HCT116 (cell line): Measurements from ENCODE around the gene FNIP2. TPM values are rescaled to one million over a fixed set of nuclear protein-coding genes. Genes with fewer than 3 reads are reported as not detected.

Experiments used
- ATAC-seq: fragments of 200-7000 bp; cut with Tn5 transposase; 2 replicates; pipeline ENCODE4 v1.9.1; 2020; ENCODE audit warnings: mild to moderate bottlenecking, moderate library complexity
- BruUV-seq: library from RNA; stranded (reverse); fragments of 400-500 nt; replicated peaks from 2 replicates; lab custom pipeline; 2021; lab: Mats Ljungman, UMichigan
- CTCF ChIA-PET: fragments of 300-600 bp; sonication (Branson Sonifier 250); formaldehyde crosslinking; loops from one replicate; lab custom pipeline; 2021; ENCODE audit warnings: antibody characterized with exemption; lab: Charles Lee
- POLR2A ChIA-PET: fragments of 300-600, 350-600 bp; sonication (Branson Sonifier 250); formaldehyde crosslinking; loops from one replicate; lab custom pipeline; 2021; ENCODE audit warnings: antibody characterized with exemption; lab: Charles Lee
- RAD21 ChIA-PET, 2 experiments: fragments of 300-600 bp; sonication (Branson Sonifier 250); formaldehyde crosslinking; loops; one replicate each; lab custom pipeline; 2023; ENCODE audit warnings: low total read pairs in 2 of 2; ENCODE audit not compliant: uncharacterized antibody in 2 of 2, unreplicated experiment in 2 of 2, low non-redundant PET in 1 of 2; lab: Charles Lee
- DNase-seq: peaks from one replicate; pipeline ENCODE4 v3.0.0-alpha.2; 2010; ENCODE audit warnings: low read depth, low spot score
- H2AFZ ChIP-seq: fragments of 200-600 bp; shearing (Covaris generic), sonication (generic); 2 replicates; pipeline ENCODE4 v1.6.1; 2017; ENCODE audit warnings: low read depth, mixed run types, mixed read lengths, antibody characterized with exemption, low read length; ENCODE audit not compliant: poor library complexity, severe bottlenecking
- H3K27ac ChIP-seq: 2 replicates; pipeline ENCODE4 v1.5.1; 2012; ENCODE audit warnings: low read depth, low read length
- H3K27me3 ChIP-seq: fragments of 200-600 bp; sonication (generic); 2 replicates; pipeline ENCODE4 v1.6.1; 2016; ENCODE audit warnings: mixed run types, low read length, mixed read lengths; ENCODE audit not compliant: insufficient read depth
- H3K36me3 ChIP-seq, 2 experiments: fragments of 200-500 bp in 1 of 2; fragments of 200-600 bp in 1 of 2; sonication (Bioruptor generic) in 1 of 2; sonication (generic) in 1 of 2; 2 replicates each; pipeline versions ENCODE4 v1.5.1 to v1.6.1; 2014 to 2016; ENCODE audit warnings: low read length in 2 of 2, inconsistent platforms in 1 of 2, mixed read lengths in 1 of 2, mixed run types in 1 of 2; ENCODE audit not compliant: insufficient read depth in 2 of 2, control insufficient read depth in 1 of 2
- H3K4me1 ChIP-seq, 2 experiments: fragments of 200-600 bp in 1 of 2; sonication (generic) in 1 of 2; 2 replicates each; pipeline versions ENCODE4 v1.5.1 to v1.6.1; 2012 to 2017; ENCODE audit warnings: low read length in 2 of 2, inconsistent platforms in 1 of 2, mild to moderate bottlenecking in 1 of 2, mixed read lengths in 1 of 2, mixed run types in 1 of 2, moderate library complexity in 1 of 2; ENCODE audit not compliant: insufficient read depth in 2 of 2, control insufficient read depth in 1 of 2
- H3K4me2 ChIP-seq: fragments of 200-600 bp; sonication (generic); 2 replicates; pipeline ENCODE4 v1.6.1; 2017; ENCODE audit warnings: mixed run types, low read length, mixed read lengths
- H3K4me3 ChIP-seq, 2 experiments: fragments of 200-600 bp in 1 of 2; sonication (generic) in 1 of 2; replicated peaks in 1 of 2; 2 replicates each; pipeline ENCODE4 v1.5.1; 2011 to 2016; ENCODE audit warnings: low read length in 2 of 2, control low read depth in 1 of 2, low read depth in 1 of 2, mild to moderate bottlenecking in 1 of 2, mixed read lengths in 1 of 2, mixed run types in 1 of 2
- H3K79me2 ChIP-seq: fragments of 200-600 bp; sonication (generic); 2 replicates; pipeline ENCODE4 v1.6.1; 2017; ENCODE audit warnings: mild to moderate bottlenecking, mixed run types, low read length, moderate library complexity, mixed read lengths; ENCODE audit not compliant: insufficient read depth
- H3K9ac ChIP-seq: fragments of 200-600 bp; sonication (generic); 2 replicates; pipeline ENCODE4 v1.6.1; 2016; ENCODE audit warnings: low read length, mixed read lengths
- H3K9me2 ChIP-seq: fragments of 200-600 bp; sonication (generic), shearing (Covaris generic); 2 replicates; pipeline ENCODE4 v1.6.1; 2017; ENCODE audit warnings: mixed run types, mild to moderate bottlenecking, moderate library complexity; ENCODE audit not compliant: insufficient read depth
- H3K9me3 ChIP-seq, 2 experiments: fragments of 200-500 bp in 1 of 2; fragments of 200-600 bp in 1 of 2; sonication (Bioruptor generic) in 1 of 2; sonication (generic) in 1 of 2; 2 replicates each; pipeline ENCODE4 v1.6.1; 2014 to 2017; ENCODE audit warnings: low read length in 2 of 2, mixed read lengths in 2 of 2, inconsistent platforms in 1 of 2, low read depth in 1 of 2, mild to moderate bottlenecking in 1 of 2, mixed run types in 1 of 2, moderate library complexity in 1 of 2; ENCODE audit not compliant: control insufficient read depth in 1 of 2, insufficient read depth in 1 of 2
- H4K20me1 ChIP-seq: fragments of 200-600 bp; sonication (generic), shearing (Covaris generic); 2 replicates; pipeline ENCODE4 v1.6.1; 2017; ENCODE audit warnings: mixed run types, mild to moderate bottlenecking, moderate library complexity; ENCODE audit not compliant: insufficient read depth
- CBX3 ChIP-seq: IDR thresholded peaks from 2 replicates; pipeline ENCODE4 v1.6.1; 2012; ENCODE audit warnings: low read depth
- CEBPB ChIP-seq: IDR thresholded peaks from 2 replicates; pipeline ENCODE4 v1.6.1; 2012; ENCODE audit warnings: low read depth
- EGR1 ChIP-seq: IDR thresholded peaks from 2 replicates; pipeline ENCODE4 v1.6.1; 2012; ENCODE audit warnings: low read depth
- ELF1 ChIP-seq: IDR thresholded peaks from 2 replicates; pipeline ENCODE4 v1.6.1; 2012; ENCODE audit warnings: low read depth, borderline replicate concordance
- EZH2 ChIP-seq: fragments of 200-600 bp; sonication (generic); IDR thresholded peaks from 2 replicates; pipeline ENCODE4 v1.6.1; 2017; ENCODE audit warnings: antibody characterized with exemption, mixed run types
- EZH2phosphoT487 ChIP-seq: fragments of 200-600 bp; IDR thresholded peaks from 2 replicates; pipeline ENCODE4 v1.6.1; 2018; ENCODE audit warnings: antibody characterized with exemption, borderline replicate concordance
- FOSL1 ChIP-seq: IDR thresholded peaks from 2 replicates; pipeline ENCODE4 v1.6.1; 2012; ENCODE audit warnings: low read depth
- JUND ChIP-seq: IDR thresholded peaks from 2 replicates; pipeline ENCODE4 v1.6.1; 2012
- POLR2AphosphoS5 ChIP-seq: IDR thresholded peaks from 2 replicates; pipeline ENCODE4 v1.6.1; 2011; ENCODE audit warnings: mild to moderate bottlenecking, low read depth, low read length, moderate library complexity
- RAD21 ChIP-seq: IDR thresholded peaks from 2 replicates; pipeline ENCODE4 v1.6.1; 2012; ENCODE audit warnings: low read depth, mild to moderate bottlenecking
- REST ChIP-seq: IDR thresholded peaks from 2 replicates; pipeline ENCODE4 v1.6.1; 2012; ENCODE audit warnings: low read depth
- SIN3A ChIP-seq: IDR thresholded peaks from 2 replicates; pipeline ENCODE4 v1.6.1; 2012; ENCODE audit warnings: low read depth
- SP1 ChIP-seq: IDR thresholded peaks from 2 replicates; pipeline ENCODE4 v1.6.1; 2012; ENCODE audit warnings: low read depth
- SRF ChIP-seq: IDR thresholded peaks from 2 replicates; pipeline ENCODE4 v1.6.1; 2012; ENCODE audit warnings: low read depth
- TCF7L2 ChIP-seq: IDR thresholded peaks from 2 replicates; pipeline ENCODE4 v1.7.0; 2011; ENCODE audit warnings: borderline replicate concordance, inconsistent platforms; ENCODE audit not compliant: insufficient read depth, insufficient read length; ENCODE audit errors: extremely low read depth
- ZFX ChIP-seq: fragments of 450-650 bp; IDR thresholded peaks from 2 replicates; pipeline ENCODE4 v1.6.1; 2017
- ZNF274 ChIP-seq: fragments of 200-500 bp; sonication (Bioruptor generic); IDR thresholded peaks from 2 replicates; pipeline ENCODE4 v1.6.1; 2014; ENCODE audit warnings: mild to moderate bottlenecking, low read depth, low read length, inconsistent platforms
- intact Hi-C: fragments of 100-400 bp; cut with micrococcal nuclease; formaldehyde crosslinking; loops from 2 replicates; pipeline ENCODE4 v1.10.0; 2022
- total RNA-seq: library from RNA; stranded (reverse); gene quantifications from one replicate; pipeline ENCODE4 v1.2.1, GENCODE V29; 2021; ENCODE audit not compliant: unreplicated experiment
- TF ChIP-seq, protein P1 (sequence below): IDR thresholded peaks from 2 replicates; pipeline ENCODE4 v1.6.1; 2012
- TF ChIP-seq, protein P2 (sequence below), 3 experiments: fragments of 200-600 bp in 1 of 3; sonication (generic) in 1 of 3; IDR thresholded peaks in 2 of 3; conservative IDR thresholded peaks in 1 of 3; 2 replicates each; pipeline ENCODE4 v1.5.1; 2012 to 2017; ENCODE audit warnings: low read depth in 2 of 3, low read length in 2 of 3, antibody characterized with exemption in 1 of 3, borderline replicate concordance in 1 of 3, control low read depth in 1 of 3, mild to moderate bottlenecking in 1 of 3, mixed read lengths in 1 of 3, mixed run types in 1 of 3, moderate library complexity in 1 of 3; ENCODE audit not compliant: insufficient read depth in 1 of 3

Gene FNIP2
- total RNA-seq, 1 experiment from 2014 or later = 4.8 TPM

GRCh38 chr4:158940271-158940670, 171.4 kb downstream of the FNIP2 start:
- Histone ChIP-seq H2AFZ (no peak overlapping the region), H3K27ac (no peak overlapping the region), H3K9me3 (no peaks in the 10 kb centered on the region), H3K27me3 (no peaks in the 10 kb centered on the region), H3K9ac (no peak overlapping the region), H3K4me3 (no peak overlapping the region)
- RAD21 ChIA-PET = no interaction called here
- no TSS peak for BruUV-seq
- TF ChIP-seq, protein P1, sequence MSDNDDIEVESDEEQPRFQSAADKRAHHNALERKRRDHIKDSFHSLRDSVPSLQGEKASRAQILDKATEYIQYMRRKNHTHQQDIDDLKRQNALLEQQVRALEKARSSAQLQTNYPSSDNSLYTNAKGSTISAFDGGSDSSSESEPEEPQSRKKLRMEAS = no peak
- TF ChIP-seq SIN3A (no peak), JUND (no peak), SRF (no peak), EZH2phosphoT487 (no peak), ELF1 (no peak), ZNF274 (no peak), CBX3 (no peak), CEBPB (no peak), REST (no peak), SP1 (no peak), FOSL1 (no peak), ZFX (no peak), EGR1 (no peak), POLR2AphosphoS5 (no peak), RAD21 (no peak), EZH2 (no peak), TCF7L2 (no peak)
- TF ChIP-seq, protein P2, sequence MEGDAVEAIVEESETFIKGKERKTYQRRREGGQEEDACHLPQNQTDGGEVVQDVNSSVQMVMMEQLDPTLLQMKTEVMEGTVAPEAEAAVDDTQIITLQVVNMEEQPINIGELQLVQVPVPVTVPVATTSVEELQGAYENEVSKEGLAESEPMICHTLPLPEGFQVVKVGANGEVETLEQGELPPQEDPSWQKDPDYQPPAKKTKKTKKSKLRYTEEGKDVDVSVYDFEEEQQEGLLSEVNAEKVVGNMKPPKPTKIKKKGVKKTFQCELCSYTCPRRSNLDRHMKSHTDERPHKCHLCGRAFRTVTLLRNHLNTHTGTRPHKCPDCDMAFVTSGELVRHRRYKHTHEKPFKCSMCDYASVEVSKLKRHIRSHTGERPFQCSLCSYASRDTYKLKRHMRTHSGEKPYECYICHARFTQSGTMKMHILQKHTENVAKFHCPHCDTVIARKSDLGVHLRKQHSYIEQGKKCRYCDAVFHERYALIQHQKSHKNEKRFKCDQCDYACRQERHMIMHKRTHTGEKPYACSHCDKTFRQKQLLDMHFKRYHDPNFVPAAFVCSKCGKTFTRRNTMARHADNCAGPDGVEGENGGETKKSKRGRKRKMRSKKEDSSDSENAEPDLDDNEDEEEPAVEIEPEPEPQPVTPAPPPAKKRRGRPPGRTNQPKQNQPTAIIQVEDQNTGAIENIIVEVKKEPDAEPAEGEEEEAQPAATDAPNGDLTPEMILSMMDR (IDR thresholded peaks at IDR 0.05 in 2 of 3, conservative IDR thresholded peaks at IDR 0.05 in 1 of 3; ENCODE audit: borderline replicate concordance in 1 of 3, insufficient read depth in 1 of 3, low read depth in 2 of 3, low read length in 2 of 3) = no peak
- TF ChIP-seq, all 23 proteins: peak for 0
- Histone ChIP-seq H3K36me3 (no peaks in the 10 kb centered on the region), H3K4me1 (no peaks in the 10 kb centered on the region), H4K20me1 (no peaks in the 10 kb centered on the region), H3K4me2 (no peak overlapping the region), H3K79me2 (no peaks in the 10 kb centered on the region), H3K9me2 (no peaks in the 10 kb centered on the region)
- ChIA-PET POLR2A (no interaction called here), CTCF (no interaction called here)
- intact Hi-C loops = no loop called here
- no peak for DNase-seq
- ATAC-seq = no peak
